Right cardiac atrium (tissue), 5 donors: Measurements from ENCODE around the gene TP53I13. TPM values are rescaled to one million over a fixed set of nuclear protein-coding genes. Genes with fewer than 3 reads are reported as not detected.
A peak's percentile ranks its signal among the peaks of the same experiment; 100 is the strongest.

Experiments used
- ATAC-seq, 2 donors: fragments of 200-7000 bp; cut with Tn5 transposase; one replicate each; pipeline versions ENCODE4 v1.8.0 to v1.9.1; 2020; ENCODE audit warnings: moderate library complexity in 2 of 2, mild to moderate bottlenecking in 1 of 2
- DNase-seq, 3 donors: peaks; one replicate each; pipeline ENCODE4 v3.0.0-alpha.2; 2020
- H3K27ac ChIP-seq: one replicate; pipeline ENCODE4 v1.5.1; 2013; ENCODE audit warnings: mild to moderate bottlenecking, low read length, control low read depth, moderate library complexity
- H3K27me3 ChIP-seq: one replicate; pipeline ENCODE4 v1.6.1; 2013; ENCODE audit not compliant: control insufficient read depth, insufficient read depth
- H3K4me1 ChIP-seq: one replicate; pipeline ENCODE4 v1.6.1; 2013; ENCODE audit warnings: low read length; ENCODE audit not compliant: control insufficient read depth, insufficient read depth
- H3K4me3 ChIP-seq: one replicate; pipeline ENCODE4 v1.5.1; 2013; ENCODE audit warnings: low read length, control low read depth
- H3K9me3 ChIP-seq: one replicate; pipeline ENCODE4 v1.6.1; 2013; ENCODE audit warnings: low read length; ENCODE audit not compliant: control insufficient read depth
- WGBS: extraction: QIAGEN DNeasy Blood & Tissue Kit; methylation state at CpG from one replicate; pipeline ENCODE4 v1.1.7; 2013; 5-methylcytosine and 5-hydroxymethylcytosine counted together
- intact Hi-C, 4 donors: fragments of 100-400 bp; cut with DNase I; formaldehyde crosslinking; loops; one replicate each; pipeline versions ENCODE4 v1.11.0 to v1.14.0; 2022 to 2023
- polyA plus RNA-seq: library from polyadenylated mRNA; stranded (reverse); fragments of 200-250 nt; gene quantifications from one replicate; pipeline ENCODE4 v1.2.3, GENCODE V29; 2013
- total RNA-seq, 4 donors: library from RNA; stranded (reverse); fragmentation: NEBNext Ultra II Directional; extraction: Animal tissue kit (Norgen Biotek cat#: 25700); gene quantifications; one replicate each; pipeline ENCODE4 v1.2.1, GENCODE V29; 2021
- donor health status: healthy with polysubstance abuse.
- donor health status: DM: no; HTN: yes; CAD: no.
- donor health status: DM: no; HTN: no; CAD: no.
- donor health status: DM: no; HTN: yes; CAD: no; lungs with severe emphysema.
- donor health status: DM: yes; HTN: yes; CAD: no.

Gene TP53I13
- total and polyA plus RNA-seq, 5 donors, result 30.6 to 53.0 (median 43.8) TPM

- H3K27ac ChIP-seq, result peak overlapping the region; percentile 40
- H3K4me3 ChIP-seq, result no peak overlapping the region
- DNase-seq, result peak in 2 of 3 donors; percentile 65 to 72
- 29% methylated on average over 30 of the region's 30 CpGs for WGBS
- H3K4me1 ChIP-seq, result peaks cover 14% of the 10 kb centered on the region
- no peaks in the 10 kb centered on the region for H3K27me3 ChIP-seq
- intact Hi-C loops, result no loop called here
- no peaks in the 10 kb centered on the region for H3K9me3 ChIP-seq
- ATAC-seq, result peak; percentile 0 to 3
These were observed 22.1 kb downstream of the TP53I13 start for GRCh38 chr17:29590411-29591145.

- DNase-seq, result peak; percentile 72 to 90 (median 86)
- Histone ChIP-seq H3K27me3 (no peaks in the 10 kb centered on the region), H3K4me1 (peaks cover 14% of the 10 kb centered on the region), H3K4me3 (peak overlapping the region; percentile 11), H3K9me3 (no peaks in the 10 kb centered on the region), H3K27ac (peak overlapping the region; percentile 56)
- 2% methylated on average over 31 of the region's 31 CpGs for WGBS
- intact Hi-C loops, result no loop called here
- peak; percentile 2 to 36 for ATAC-seq
These were observed 22.7 kb downstream of the TP53I13 start for GRCh38 chr17:29591146-29591736.

- WGBS, result 10% methylated on average over 25 of the region's 25 CpGs
- Histone ChIP-seq H3K4me3 (peak overlapping the region; percentile 12), H3K9me3 (no peaks in the 10 kb centered on the region), H3K27ac (peak overlapping the region; percentile 55), H3K27me3 (no peaks in the 10 kb centered on the region), H3K4me1 (peaks cover 7% of the 10 kb centered on the region)
- intact Hi-C loops, result no loop called here
- peak; percentile 75 to 76 for ATAC-seq
- DNase-seq, result peak; percentile 89 to 97 (median 97)
These were observed 23.5 kb downstream of the TP53I13 start for GRCh38 chr17:29591737-29592608.

- intact Hi-C loops, result no loop called here
- Histone ChIP-seq H3K27me3 (no peaks in the 10 kb centered on the region), H3K4me1 (peaks cover 3% of the 10 kb centered on the region), H3K9me3 (no peaks in the 10 kb centered on the region), H3K27ac (peak within 1 kb of the TSS; percentile 55), H3K4me3 (peak within 1 kb of the TSS; percentile 86)
- ATAC-seq, result peak; percentile 3 to 7
- WGBS, result 1% methylated on average over 96 of the region's 96 CpGs
- DNase-seq, result peak; percentile 69 to 83 (median 83)
These were observed 24.5 kb downstream of the TP53I13 start, which contains the start of gene ANKRD13B for GRCh38 chr17:29592850-29593551. ANKRD13B (plus strand) TSS chr17:29593132; CDS start chr17:29593622, 490 bp downstream.

- DNase-seq (peak in 2 of 3 donors; percentile 67 to 73), ATAC-seq (no peak)
- Histone ChIP-seq H3K4me3 (peak overlapping the region; percentile 86), H3K27ac (no peak overlapping the region), H3K4me1 (peaks cover 3% of the 10 kb centered on the region), H3K27me3 (no peaks in the 10 kb centered on the region), H3K9me3 (no peaks in the 10 kb centered on the region)
- intact Hi-C loops, result no loop called here
- 8% methylated on average over 64 of the region's 64 CpGs for WGBS
These were observed 25.4 kb downstream of the TP53I13 start for GRCh38 chr17:29593591-29594518.

- DNase-seq (peak in 2 of 3 donors; percentile 55 to 59), ATAC-seq (no peak)
- intact Hi-C loops, result no loop called here
- Histone ChIP-seq H3K27ac (no peak overlapping the region), H3K27me3 (no peaks in the 10 kb centered on the region), H3K9me3 (no peaks in the 10 kb centered on the region), H3K4me1 (peaks cover 3% of the 10 kb centered on the region), H3K4me3 (no peak overlapping the region)
- 91% methylated on average over 11 of the region's 11 CpGs for WGBS
These were observed 26.1 kb downstream of the TP53I13 start for GRCh38 chr17:29594519-29595090.

GRCh38 chr17:29595107-29595942, 26.8 kb downstream of the TP53I13 start:
- 73% methylated on average over 7 of the region's 7 CpGs for WGBS
- Histone ChIP-seq H3K4me1 (peaks cover under 1% of the 10 kb centered on the region), H3K27me3 (no peaks in the 10 kb centered on the region), H3K4me3 (no peak overlapping the region), H3K27ac (no peak overlapping the region), H3K9me3 (no peaks in the 10 kb centered on the region)
- peak in 1 of 3 donors; percentile 40 for DNase-seq
- intact Hi-C loops, result no loop called here
- ATAC-seq, result no peak

- Histone ChIP-seq H3K4me3 (no peak overlapping the region), H3K27ac (no peak overlapping the region), H3K4me1 (no peaks in the 10 kb centered on the region), H3K9me3 (no peaks in the 10 kb centered on the region), H3K27me3 (no peaks in the 10 kb centered on the region)
- DNase-seq (peak in 2 of 3 donors; percentile 52 to 54), ATAC-seq (no peak)
- 76% methylated on average over 12 of the region's 12 CpGs for WGBS
- intact Hi-C loops, result no loop called here
These were observed 27.7 kb downstream of the TP53I13 start for GRCh38 chr17:29595943-29596774.
